NK-92 (cell line): Measurements from ENCODE around the gene PROC.

ENCODE experiments used
- DNase-seq: peaks from one replicate; lab custom pipeline; 2025; ENCODE audit not compliant: unreplicated experiment; lab: John Stamatoyannopoulos, UW

The PROC gene

GRCh38 chr2:127413782-127414637 lies 4.2 kb upstream of the PROC start:
- DNase-seq: no peak

GRCh38 chr2:127414638-127415592 lies 3.3 kb upstream of the PROC start:
- no peak for DNase-seq

- no peak for DNase-seq
These were observed 2.4 kb upstream of the PROC start for GRCh38 chr2:127415593-127416505.

GRCh38 chr2:127416506-127417001 lies 1.7 kb upstream of the PROC start:
- no peak for DNase-seq

- no peak for DNase-seq
These were observed 821 bp upstream of the PROC start for GRCh38 chr2:127417406-127417805.

DNA sequence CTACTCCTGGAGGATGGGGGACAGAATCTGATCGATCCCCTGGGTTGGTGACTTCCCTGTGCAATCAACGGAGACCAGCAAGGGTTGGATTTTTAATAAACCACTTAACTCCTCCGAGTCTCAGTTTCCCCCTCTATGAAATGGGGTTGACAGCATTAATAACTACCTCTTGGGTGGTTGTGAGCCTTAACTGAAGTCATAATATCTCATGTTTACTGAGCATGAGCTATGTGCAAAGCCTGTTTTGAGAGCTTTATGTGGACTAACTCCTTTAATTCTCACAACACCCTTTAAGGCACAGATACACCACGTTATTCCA lies 844 bp downstream of the PROC start:
- DNase-seq: no peak

- DNase-seq: no peak
These were observed 1.3 kb downstream of the PROC start for GRCh38 chr2:127419448-127420038.

DNA sequence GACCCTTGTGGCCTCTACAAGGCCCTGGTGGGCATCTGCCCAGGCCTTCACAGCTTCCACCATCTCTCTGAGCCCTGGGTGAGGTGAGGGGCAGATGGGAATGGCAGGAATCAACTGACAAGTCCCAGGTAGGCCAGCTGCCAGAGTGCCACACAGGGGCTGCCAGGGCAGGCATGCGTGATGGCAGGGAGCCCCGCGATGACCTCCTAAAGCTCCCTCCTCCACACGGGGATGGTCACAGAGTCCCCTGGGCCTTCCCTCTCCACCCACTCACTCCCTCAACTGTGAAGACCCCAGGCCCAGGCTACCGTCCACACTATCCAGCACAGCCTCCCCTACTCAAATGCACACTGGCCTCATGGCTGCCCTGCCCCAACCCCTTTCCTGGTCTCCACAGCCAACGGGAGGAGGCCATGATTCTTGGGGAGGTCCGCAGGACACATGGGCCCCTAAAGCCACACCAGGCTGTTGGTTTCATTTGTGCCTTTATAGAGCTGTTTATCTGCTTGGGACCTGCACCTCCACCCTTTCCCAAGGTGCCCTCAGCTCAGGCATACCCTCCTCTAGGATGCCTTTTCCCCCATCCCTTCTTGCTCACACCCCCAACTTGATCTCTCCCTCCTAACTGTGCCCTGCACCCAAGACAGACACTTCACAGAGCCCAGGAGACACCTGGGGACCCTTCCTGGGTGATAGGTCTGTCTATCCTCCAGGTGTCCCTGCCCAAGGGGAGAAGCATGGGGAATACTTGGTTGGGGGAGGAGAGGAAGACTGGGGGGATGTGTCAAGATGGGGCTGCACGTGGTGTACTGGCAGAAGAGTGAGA lies 2.0 kb downstream of the PROC start:
- DNase-seq: no peak

DNA sequence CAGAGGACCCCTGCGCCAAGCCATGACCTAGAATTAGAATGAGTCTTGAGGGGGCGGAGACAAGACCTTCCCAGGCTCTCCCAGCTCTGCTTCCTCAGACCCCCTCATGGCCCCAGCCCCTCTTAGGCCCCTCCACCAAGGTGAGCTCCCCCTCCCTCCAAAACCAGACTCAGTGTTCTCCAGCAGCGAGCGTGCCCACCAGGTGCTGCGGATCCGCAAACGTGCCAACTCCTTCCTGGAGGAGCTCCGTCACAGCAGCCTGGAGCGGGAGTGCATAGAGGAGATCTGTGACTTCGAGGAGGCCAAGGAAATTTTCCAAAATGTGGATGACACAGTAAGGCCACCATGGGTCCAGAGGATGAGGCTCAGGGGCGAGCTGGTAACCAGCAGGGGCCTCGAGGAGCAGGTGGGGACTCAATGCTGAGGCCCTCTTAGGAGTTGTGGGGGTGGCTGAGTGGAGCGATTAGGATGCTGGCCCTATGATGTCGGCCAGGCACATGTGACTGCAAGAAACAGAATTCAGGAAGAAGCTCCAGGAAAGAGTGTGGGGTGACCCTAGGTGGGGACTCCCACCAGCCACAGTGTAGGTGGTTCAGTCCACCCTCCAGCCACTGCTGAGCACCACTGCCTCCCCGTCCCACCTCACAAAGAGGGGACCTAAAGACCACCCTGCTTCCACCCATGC lies 3.0 kb downstream of the PROC start:
- no peak for DNase-seq

DNA sequence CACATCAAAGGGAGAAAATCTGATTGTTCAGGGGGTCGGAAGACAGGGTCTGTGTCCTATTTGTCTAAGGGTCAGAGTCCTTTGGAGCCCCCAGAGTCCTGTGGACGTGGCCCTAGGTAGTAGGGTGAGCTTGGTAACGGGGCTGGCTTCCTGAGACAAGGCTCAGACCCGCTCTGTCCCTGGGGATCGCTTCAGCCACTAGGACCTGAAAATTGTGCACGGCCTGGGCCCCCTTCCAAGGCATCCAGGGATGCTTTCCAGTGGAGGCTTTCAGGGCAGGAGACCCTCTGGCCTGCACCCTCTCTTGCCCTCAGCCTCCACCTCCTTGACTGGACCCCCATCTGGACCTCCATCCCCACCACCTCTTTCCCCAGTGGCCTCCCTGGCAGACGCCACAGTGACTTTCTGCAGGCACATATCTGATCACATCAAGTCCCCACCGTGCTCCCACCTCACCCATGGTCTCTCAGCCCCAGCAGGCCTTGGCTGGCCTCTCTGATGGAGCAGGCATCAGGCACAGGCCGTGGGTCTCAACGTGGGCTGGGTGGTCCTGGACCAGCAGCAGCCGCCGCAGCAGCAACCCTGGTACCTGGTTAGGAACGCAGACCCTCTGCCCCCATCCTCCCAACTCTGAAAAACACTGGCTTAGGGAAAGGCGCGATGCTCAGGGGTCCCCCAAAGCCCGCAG lies 3.8 kb downstream of the PROC start:
- DNase-seq: no peak

GRCh38 chr2:127422559-127423477 lies 4.6 kb downstream of the PROC start:
- DNase-seq: no peak

GRCh38 chr2:127423478-127423843 lies 5.2 kb downstream of the PROC start:
- DNase-seq: no peak

GRCh38 chr2:127423880-127424279 lies 5.7 kb downstream of the PROC start:
- DNase-seq: no peak

- DNase-seq: no peak
These were observed 6.6 kb downstream of the PROC start for GRCh38 chr2:127424598-127425520.

DNA sequence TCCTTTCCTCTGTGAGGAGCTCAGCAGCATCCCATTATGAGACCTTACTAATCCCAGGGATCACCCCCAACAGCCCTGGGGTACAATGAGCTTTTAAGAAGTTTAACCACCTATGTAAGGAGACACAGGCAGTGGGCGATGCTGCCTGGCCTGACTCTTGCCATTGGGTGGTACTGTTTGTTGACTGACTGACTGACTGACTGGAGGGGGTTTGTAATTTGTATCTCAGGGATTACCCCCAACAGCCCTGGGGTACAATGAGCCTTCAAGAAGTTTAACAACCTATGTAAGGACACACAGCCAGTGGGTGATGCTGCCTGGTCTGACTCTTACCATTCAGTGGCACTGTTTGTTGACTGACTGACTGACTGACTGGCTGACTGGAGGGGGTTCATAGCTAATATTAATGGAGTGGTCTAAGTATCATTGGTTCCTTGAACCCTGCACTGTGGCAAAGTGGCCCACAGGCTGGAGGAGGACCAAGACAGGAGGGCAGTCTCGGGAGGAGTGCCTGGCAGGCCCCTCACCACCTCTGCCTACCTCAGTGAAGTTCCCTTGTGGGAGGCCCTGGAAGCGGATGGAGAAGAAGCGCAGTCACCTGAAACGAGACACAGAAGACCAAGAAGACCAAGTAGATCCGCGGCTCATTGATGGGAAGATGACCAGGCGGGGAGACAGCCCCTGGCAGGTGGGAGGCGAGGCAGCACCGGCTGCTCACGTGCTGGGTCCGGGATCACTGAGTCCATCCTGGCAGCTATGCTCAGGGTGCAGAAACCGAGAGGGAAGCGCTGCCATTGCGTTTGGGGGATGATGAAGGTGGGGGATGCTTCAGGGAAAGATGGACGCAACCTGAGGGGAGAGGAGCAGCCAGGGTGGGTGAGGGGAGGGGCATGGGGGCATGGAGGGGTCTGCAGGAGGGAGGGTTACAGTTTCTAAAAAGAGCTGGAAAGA lies 7.6 kb downstream of the PROC start:
- no peak for DNase-seq
